Erythroblast (primary cell): Measurements from ENCODE around the gene FUZ.

Source experiments
- GATA1 ChIP-seq: IDR thresholded peaks from 2 replicates; pipeline ENCODE4 v1.6.1; 2011; ENCODE audit warnings: low read depth, mild to moderate bottlenecking, control low read depth, low read length, moderate library complexity
- POLR2A ChIP-seq: IDR thresholded peaks from 2 replicates; pipeline ENCODE4 v1.6.1; 2011; ENCODE audit warnings: mild to moderate bottlenecking, low read length

- no peak for TF ChIP-seq POLR2A
- no peak for TF ChIP-seq GATA1
Measured at GRCh38 chr19:49805822-49806619, 7.1 kb downstream of the FUZ start.
